NCI-H1105 (cell line): ENCODE results near the gene CCM2.

Source experiments
- DNase-seq: peaks from one replicate; lab custom pipeline; 2025; lab: John Stamatoyannopoulos, UW

CCM2 gene

DNA sequence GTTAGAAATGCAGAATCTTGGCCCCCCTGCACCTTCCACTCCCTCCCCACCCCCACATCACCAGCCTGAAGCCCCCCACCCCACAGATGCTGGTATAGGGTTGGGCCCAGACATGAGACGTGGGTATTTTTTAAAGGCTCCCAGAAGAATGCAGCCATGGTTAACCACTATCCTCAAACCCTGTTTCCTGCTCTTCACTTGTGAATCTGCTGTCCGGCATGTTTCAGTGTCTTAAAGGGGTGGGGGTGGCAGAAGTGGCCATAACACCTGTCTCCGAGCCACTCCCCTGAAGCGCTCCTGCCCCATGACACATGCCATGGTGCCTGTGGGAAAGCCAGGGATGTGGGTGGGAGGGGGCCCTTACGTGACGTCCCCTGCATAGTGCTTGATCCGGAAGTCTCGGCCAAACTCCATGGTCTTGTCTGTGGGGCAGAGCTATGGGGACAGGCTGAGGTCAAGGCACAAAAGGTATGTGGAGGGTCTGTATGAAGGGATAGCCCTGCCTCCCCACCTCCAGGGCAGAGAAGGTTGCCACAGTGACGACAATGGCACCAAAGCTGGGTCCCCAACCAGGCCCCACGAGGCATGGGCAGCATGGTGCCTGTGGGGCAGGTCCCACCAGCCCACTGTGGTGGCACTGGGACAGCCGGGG lies 30.8 kb upstream of the CCM2 start:
- DNase-seq = no peak

DNA sequence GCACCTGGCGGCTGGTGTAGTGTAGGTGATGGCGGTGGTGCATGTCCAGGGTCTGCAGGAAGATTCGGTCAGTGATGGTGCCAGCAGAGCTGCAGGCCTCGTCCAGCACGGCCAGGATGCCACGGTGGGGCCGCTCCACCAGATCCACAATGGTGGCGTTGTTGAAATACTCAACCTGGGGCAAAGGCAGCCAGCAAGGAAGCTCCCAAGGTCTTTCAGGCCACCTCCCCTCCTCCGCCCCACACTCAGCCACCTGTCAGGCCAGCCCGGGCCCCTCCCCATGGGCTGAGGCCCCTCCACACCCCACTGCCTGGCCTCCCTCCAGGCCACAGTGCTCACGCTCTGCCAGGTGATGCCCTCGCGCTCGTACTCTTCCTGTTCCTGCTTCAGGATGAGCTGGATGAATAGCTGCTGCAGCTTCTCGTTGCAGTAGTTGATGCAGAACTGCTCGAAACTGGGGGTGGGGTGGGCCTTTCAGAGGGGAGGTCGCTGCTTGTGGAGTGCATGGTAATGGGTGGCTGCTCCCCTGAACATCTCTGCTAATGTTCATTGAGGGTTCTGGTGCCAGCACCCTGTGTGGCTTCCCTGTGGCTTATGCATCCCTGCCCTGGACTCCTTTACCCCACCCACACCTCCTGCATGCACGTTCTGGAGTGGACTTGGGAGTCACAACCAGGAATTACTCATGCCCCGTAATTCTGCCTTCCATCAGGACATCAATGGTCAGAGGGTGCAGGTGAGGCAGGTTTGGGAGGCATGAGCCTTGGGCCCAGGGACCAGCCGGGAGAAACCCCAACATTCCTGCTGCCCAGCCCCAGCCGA lies 30.1 kb upstream of the CCM2 start:
- DNase-seq = no peak

DNA sequence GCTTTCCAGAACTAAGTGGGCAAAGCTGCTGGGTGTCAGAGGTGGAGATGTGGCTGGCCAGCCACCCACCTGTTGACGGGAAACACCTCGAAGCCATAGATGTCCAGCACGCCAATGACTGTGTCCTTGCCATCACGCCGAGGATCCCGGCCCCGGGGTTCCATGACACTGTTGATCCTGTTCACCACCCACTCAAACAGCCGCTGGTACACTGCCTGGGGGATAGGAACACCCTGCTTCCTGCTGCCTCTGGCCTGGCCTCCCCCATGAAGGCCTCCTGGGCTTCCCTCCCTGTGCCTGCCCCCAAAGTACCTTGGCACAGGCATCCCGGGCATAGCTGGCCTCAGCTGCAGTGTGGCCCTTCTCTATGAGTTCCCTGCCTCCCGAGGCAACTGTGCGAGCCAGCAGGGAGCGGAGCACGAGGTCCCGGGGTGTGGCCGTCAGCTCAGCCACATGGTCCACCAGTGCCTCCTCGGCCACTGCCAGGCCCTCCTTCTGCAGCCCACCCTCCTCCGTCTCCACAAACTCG lies 29.4 kb upstream of the CCM2 start:
- no peak for DNase-seq

DNA sequence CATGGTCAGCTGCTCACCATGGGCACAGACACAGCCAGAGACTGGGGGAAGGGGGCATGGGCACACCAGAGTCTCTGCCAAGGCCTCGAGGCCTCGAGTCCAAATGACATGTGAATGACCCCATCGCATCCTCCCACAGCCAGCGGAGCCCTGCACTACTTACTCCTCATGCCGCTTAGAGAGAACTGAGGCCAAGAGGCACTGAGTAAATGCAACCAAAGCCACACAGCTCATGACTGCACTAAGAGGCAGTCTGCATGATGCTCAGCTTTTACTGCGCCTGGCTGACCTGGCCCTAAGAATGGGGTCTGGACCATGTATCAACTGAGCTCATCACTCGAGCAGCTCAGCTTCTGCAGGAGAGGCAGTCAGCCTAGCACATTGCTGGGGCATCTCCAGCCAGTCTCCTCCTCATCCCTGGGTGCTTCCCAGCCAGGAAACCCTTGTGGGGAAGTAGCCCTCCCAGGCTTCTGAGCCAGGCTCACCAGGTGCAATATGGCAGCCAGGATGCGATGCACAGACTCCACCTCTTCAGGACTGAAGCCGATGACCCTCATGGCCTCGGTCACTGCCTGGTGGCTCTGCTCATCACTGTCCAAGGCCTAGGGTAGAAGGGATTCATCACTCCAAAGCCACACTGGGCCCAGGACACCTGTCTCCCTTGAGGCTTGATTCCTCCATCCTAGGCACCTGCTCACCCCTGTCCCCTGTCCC lies 28.7 kb upstream of the CCM2 start:
- no peak for DNase-seq

DNA sequence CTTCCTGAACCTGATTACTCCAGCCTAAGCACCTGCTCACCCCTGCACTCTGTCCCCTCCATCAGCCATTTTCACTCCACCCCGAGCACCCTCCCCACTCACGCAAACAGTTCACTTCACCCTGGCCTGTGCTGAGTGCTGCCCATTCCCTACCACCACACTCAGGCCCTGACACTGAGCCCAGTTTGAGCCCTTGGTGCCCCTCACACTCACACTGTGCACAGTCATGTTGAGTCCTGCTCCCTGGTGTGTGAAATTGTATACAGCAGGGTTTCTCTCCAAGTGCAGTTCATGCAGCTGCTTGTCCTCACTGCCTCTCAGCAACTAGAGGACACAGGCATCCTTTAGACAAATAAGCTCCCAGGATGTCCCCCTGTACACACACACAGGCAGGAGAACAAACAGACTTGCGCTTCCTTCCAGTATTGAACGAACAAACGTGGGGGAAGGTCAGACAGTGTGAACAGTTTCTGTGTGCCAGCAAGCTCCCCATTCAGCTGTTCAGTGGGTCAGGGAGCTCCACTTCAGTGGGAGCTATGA lies 28.0 kb upstream of the CCM2 start:
- DNase-seq = no peak

DNA sequence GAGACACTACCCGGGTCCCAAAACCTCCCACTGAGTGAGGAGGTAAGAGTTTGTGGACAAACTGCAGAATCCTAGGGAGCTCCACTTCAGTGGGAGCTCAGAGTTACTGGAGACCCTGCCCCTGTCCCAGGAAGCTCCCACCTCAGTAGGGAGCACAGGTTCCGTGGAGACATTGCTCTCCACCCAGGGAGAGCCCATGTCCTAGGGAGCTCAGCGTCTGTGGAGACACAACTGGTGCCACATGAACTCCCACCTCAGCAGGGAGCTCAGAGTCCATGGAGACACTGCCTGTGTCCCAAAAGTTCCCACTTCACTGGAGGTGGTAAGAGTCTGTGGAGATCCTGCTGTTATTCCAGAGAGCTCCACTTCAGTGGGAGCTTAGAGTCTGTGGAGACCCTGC lies 27.4 kb upstream of the CCM2 start:
- no peak for DNase-seq

DNA sequence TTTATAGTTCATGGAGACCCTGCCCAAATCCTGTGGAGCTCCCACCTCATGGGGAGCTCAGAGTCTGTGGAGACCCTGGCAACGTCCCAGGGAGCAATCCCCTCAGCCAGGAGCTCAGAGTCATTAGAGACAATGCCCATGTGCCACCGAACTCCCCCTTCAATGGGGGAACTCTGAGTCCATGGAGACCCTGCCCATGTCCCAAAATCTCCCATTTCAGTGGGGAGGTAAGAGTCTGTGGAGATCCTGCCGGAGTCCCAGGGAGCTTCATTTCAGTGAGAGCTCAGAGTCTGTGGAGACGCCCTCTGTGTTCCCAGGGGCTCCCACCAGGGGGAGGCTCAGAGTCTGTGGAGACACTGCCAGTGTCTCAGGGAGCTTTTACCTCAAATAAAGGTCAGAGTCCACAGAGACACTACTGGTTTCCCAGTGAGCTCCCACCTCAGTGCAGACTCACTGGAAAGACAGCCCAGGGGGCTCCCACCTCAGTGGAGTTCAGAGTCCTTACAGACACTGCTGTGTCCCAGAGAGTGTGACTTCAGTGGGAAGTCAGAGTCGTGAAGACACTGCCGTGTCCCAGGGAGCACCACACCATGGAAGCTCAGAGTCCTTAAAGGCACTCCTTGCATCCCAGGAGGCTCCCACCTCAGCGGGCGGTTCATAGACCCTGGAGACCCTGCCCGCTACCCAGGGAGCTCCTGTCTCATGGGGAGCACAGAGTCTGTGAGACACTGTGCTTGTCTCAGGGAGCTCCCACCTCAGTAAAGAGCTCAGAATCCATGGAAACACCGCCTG lies 26.2 kb upstream of the CCM2 start:
- no peak for DNase-seq

DNA sequence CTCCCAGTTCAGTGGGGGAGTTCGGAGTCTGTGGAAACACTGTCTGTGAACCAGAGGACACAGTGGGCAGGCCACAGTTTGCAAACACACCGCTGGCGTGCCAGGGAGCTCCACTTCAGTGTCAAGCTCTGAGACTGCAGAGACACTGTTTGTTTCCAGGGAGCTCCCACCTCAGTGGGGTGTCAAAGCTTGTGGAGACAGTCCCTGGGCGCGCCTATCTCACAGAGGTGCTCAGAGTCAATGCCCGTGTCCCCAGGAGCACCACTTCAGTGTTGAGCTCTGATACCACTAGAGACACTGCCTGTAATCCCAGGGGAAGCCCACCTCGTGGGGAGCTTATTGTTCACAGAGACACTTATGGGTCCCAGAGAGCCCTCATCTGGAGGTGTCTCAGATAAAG lies 25.5 kb upstream of the CCM2 start:
- no peak for DNase-seq

DNA sequence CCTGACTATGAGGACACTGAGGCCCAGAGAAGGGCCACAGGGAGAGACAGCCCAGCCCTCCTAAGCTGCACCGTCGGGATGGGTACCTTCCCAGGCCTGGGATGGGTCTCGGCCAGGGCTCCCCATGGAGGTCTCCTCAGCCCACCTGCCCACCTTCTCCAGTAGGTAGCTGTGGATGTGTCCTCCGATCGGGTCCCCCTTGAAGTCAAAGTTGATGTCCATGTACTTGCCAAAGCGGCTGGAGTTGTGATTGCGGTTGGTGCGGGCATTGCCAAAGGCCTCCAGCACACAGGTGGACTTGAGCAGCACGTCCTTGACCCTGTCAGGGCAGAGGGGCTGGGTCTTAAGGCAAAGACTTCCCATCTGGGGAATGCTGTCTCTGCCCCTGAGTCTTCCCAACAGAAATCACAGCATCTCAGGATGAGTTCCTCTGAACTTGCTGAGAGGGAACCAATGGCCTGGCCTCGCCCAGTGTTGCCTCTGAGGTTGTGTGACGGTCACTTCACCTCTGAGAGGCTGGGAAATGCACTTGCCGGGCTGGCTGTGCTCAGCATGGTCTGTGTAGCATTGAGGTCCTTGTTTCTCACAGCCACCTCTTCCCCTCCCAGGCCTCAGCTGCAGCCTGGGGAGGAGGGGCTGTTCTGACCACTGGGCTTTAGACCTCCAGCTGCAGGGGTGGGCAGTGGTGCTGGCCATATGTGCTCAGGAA lies 24.5 kb upstream of the CCM2 start:
- no peak for DNase-seq

DNA sequence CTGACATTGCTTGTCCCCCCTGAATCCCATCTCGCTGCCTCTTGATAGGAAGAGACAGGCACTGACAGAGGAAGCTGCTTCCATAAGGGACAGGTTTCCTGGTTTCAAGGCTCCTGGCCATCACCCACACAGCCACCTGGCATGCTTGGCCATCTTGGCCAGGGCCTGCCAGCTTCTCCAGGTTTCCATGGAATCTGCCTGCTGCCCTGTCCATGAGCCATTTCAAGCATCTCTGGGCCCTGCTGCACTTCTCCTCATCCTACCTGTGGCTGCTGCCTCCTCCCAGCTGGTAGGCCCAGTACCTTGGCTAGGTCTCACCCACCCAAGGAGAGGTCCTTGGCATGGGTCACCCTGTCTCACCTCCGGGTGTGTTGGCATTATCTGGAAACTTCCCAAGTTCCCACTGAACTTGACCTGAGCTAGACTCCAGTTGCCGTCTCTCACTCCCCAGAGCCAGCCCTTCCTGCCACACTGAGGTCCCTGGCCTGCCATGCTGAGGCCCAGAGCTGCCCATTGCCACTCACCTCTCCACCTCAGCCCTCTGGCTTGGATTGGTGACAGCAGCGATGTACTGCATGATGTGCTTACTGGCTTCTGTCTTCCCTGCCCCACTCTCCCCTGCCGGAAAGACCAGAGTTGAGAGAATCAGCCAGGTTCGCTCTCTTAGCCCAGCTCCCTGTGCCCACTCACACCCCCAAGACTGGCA lies 23.8 kb upstream of the CCM2 start:
- no peak for DNase-seq

DNA sequence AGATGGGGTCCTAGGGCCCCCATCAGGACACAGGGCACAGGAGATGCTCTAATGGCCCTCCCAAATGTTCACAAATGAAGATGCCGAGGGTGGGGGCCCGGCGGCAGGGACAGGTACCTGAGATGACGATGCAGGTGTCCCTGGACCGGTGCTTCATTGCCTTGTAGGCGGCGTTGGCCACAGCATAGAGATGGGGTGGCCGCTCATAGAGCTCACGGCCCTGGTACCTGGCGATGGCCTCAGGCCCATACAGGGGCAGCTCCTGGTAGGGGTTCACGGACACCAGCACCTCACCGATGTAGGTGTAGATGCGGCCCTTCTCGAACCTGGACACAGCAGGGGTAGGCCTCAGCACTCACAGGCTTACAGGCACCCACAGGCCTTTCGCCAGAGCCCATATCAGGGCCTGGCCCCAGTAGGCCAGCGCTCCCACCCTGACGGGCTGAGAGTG lies 23.2 kb upstream of the CCM2 start:
- DNase-seq = no peak

DNA sequence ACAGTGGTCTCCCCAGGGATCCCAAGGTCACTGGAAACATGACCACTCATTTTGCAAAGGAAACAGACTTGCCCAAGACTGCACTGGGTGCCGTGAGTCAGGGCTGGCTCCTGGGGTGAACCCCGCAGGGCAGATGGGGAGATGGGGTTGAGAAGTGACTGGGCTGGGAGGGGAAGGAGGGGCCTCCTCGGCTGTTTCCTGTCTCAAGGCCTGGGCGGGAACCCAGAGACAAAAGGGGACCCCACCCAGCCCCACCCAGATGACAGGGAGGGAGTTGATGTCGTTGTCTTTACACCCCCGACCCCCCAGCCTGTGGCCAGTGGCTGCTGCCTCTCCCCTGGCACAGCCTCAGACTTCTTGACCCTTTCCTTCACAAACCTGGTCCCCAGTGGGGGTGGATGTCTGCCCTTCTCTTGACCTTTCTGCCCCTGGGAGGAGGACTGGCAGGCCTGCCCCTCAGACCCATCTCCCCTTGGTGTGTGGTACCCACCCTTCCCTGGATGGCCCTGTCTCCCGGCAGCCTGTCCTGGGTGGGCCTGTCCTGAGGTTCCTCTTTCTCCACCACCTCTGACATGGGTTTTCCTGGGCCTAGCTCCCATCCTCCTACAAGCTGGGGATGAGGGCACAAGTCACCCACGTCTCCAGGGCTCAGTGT lies 22.6 kb upstream of the CCM2 start:
- no peak for DNase-seq

DNA sequence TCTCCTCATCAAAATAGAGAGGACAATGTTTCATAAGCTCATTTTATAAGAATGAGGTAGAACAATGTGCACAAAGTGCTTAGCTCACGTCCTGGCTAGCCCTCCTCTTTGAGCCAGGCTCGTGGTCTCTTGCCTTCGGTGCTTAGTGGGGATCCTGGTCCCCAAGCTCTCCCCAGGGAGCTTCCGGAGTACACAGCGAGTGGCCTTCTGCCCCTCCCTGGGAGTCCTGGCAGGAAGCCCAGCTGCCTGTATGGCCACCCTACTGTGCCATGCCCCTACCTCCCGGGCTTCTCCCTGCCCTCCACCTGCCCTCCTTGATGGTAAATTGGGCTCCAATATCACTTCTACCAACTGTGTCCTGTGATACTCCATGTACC lies 22.1 kb upstream of the CCM2 start:
- DNase-seq = no peak

DNA sequence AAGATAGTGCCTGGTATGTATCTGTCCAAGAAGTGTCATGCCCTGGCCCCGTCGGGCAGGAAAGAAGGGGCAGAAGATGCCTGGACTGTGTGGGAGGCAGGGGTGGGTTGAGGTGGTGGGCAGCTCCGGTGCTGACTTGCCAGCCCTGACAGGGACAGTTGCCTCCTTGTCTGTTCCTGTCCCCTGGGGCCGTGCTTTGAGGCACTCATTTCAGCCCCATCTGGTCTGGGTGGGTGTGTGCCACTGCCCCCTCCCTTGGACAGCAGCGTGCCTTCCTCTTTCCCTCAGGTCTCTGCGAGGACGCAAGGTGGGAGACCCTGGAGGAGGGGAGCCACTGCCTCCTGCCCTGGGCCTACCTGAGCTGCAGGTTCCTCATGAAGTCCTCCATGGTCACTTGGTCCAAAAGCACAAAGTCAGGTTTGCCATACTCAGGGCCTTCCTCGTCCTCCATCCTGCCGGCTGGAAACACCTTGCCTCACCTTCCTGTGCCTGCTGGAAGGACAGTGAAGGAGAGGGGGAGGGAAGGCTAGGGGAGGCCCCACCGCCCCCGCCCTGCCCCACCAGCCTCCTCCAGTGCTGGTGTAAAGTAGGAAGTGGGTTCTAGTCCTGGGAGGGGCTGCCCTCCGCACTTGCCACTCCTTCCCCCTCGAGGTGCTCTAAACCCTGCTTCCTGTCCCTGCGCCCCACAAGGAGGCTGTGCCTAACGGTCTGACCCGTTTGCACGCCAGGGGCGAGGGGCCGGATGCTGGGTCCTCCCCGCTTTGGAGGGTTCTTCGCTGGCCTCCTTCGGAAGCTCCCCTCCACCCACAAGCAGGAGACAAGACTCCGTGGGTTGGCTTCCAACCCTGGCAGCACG lies 21.3 kb upstream of the CCM2 start, which contains the start of gene MYO1G:
MYO1G (minus strand) TSS at position 505 of the 856 bp plus-strand sequence; CDS start at position 451, 54 bp downstream.
- DNase-seq = no peak

DNA sequence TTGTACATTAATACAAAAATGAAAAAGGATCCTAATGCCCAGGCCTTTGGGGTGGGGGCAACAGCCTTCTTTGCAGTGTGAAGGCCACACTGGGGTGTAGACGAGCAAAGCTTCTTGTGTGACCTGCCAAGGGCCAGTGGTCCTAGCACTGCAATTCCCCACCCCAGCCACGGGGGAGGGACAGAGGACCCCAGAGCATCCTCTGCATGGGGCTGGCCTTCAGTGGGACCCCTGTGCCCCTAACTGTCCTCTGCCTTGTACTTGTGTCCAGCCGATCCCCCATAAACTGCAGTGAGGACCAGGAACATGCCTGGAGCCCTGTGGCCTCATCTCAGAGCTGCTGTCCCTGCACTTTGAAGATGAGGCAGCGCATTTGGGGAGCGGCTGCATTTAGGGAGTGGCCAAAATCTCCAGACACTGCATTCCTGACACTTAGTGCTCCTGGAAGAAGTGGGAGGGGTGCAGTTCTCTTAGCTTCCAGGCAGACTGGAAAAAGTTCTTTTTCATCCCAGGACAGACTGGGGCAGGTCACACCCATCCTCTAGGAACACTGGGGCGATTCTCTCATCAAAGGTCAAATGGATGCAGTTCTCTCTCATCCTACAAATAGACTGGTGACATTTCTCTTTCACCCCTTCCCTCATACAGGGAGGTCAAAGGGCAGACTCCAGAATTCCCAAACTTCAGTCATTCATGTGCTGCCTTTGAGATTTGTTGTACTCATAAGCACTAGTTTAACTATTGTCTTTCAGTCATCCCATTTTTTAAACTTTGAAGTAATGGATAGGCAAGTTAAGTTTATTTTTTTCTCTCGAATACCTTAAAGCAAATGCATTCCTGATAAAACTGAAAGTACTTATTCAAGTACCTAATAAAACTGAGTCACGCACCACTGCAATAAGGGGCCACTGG lies 20.3 kb upstream of the CCM2 start:
- no peak for DNase-seq

DNA sequence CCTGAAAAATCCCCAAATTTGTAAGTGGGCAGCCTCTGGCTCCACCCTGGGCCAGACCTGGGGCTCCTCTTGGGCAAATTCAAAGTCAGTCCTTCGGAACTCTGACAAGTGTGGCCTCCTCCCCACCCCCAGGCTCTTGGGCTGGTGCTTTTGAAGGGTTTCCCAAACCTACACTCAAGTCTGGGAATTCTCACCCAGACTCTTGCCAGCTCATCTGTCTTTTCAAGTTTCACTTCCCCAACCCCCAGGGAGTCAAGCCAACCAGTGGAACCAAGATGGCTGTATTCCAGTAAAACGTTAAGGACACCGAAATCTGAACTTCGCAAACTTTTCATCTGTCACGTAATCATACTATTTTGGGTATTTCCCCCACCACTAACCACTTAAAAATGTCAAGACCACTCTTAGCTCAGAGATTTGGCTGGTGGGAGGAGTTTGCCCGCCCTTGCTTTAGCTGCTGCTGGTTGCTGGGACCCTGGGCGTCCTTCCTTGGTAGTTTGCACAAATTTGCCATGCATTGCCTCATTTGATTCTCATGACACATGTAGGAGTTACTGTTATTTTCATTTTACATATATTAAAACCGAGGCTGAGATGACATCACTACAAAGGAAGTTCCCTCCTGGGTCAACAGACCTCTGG lies 19.5 kb upstream of the CCM2 start:
- no peak for DNase-seq

DNA sequence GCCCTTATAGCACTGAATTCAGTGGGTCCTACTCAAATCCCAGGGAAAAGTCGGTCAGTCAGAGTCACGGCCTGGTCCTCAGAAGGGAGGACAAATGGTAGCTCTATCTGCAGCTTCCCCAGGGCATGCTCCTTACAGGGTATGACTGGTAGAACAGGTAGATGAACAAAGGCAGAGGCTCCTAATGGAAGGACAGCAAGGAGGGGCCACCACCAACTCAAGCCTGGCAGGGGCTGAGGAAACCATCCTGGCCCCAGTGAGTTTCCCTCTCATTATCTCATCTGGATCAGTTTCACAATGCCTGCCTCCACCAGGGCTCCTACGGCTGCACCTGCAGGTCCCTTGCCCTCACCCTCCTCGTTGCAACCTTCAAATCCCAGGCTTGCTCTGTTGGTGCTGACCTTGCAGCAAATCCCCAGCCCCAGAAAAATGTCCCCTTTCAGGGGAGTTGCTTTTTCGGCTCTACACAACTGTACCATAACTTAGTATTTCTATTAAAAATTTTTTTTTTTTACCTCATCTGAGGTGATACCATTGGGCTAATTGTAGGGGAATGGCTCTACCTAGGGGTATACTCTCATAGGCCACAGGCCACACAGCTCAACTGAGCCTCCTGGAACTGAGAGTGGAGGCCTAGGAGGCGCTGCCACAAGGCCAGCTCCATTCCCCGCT lies 18.8 kb upstream of the CCM2 start:
- no peak for DNase-seq
